HEK293T (cell line): ENCODE data around the gene NEBL.

Experiments
- CTCF ChIA-PET: fragments of 350-600 bp; formaldehyde crosslinking; extraction: SDS; loops from one replicate; lab custom pipeline; 2021; ENCODE audit warnings: antibody characterized with exemption, inconsistent platforms; lab: Yijun Ruan, JAX
- POLR2A ChIA-PET: fragments of 350-600 bp; formaldehyde crosslinking; extraction: SDS; loops from one replicate; lab custom pipeline; 2020; ENCODE audit warnings: antibody characterized with exemption, inconsistent platforms; lab: Yijun Ruan, JAX
- DNase-seq: peaks from one replicate; pipeline ENCODE4 v3.0.0; 2012; ENCODE audit warnings: mixed read lengths; ENCODE audit errors: extremely low spot score
- ARNT ChIP-seq: fragments of 450-650 bp; IDR thresholded peaks from 2 replicates; pipeline ENCODE4 v1.6.1; 2017; ENCODE audit warnings: mild to moderate bottlenecking
- BHLHE40 ChIP-seq: fragments of 450-650 bp; IDR thresholded peaks from 2 replicates; pipeline ENCODE4 v1.6.1; 2016; ENCODE audit warnings: mild to moderate bottlenecking, moderate library complexity, borderline replicate concordance
- CTBP1 ChIP-seq: fragments of 450-650 bp; IDR thresholded peaks from 2 replicates; pipeline ENCODE4 v1.6.1; 2016; ENCODE audit warnings: borderline replicate concordance
- ELF4 ChIP-seq: fragments of 450-650 bp; IDR thresholded peaks from 2 replicates; pipeline ENCODE4 v1.6.1; 2017; ENCODE audit warnings: antibody characterized with exemption
- FOXA1 ChIP-seq: fragments of 450-650 bp; IDR thresholded peaks from 2 replicates; pipeline ENCODE4 v1.6.1; 2016; ENCODE audit warnings: mild to moderate bottlenecking
- FOXK2 ChIP-seq: fragments of 450-650 bp; IDR thresholded peaks from 2 replicates; pipeline ENCODE4 v1.6.1; 2016; ENCODE audit warnings: mild to moderate bottlenecking
- FOXM1 ChIP-seq: fragments of 450-650 bp; IDR thresholded peaks from 2 replicates; pipeline ENCODE4 v1.6.1; 2017; ENCODE audit warnings: mild to moderate bottlenecking, borderline replicate concordance
- HDGF ChIP-seq: fragments of 450-650 bp; IDR thresholded peaks from 2 replicates; pipeline ENCODE4 v1.6.1; 2017; ENCODE audit warnings: antibody characterized with exemption, borderline replicate concordance
- L3MBTL2 ChIP-seq: fragments of 450-650 bp; conservative IDR thresholded peaks from 2 replicates; pipeline ENCODE4 v1.6.1; 2016; ENCODE audit warnings: mild to moderate bottlenecking
- LEF1 ChIP-seq: fragments of 450-650 bp; IDR thresholded peaks from 2 replicates; pipeline ENCODE4 v1.6.1; 2017; ENCODE audit warnings: mild to moderate bottlenecking, borderline replicate concordance
- NFRKB ChIP-seq: fragments of 450-650 bp; IDR thresholded peaks from 2 replicates; pipeline ENCODE4 v1.6.1; 2016; ENCODE audit warnings: mild to moderate bottlenecking, moderate library complexity
- PKNOX1 ChIP-seq: fragments of 450-650 bp; IDR thresholded peaks from 2 replicates; pipeline ENCODE4 v1.6.1; 2016
- SP1 ChIP-seq: fragments of 450-650 bp; IDR thresholded peaks from 2 replicates; pipeline ENCODE4 v1.6.1; 2017
- SUZ12 ChIP-seq: fragments of 450-650 bp; IDR thresholded peaks from 2 replicates; pipeline ENCODE4 v1.6.1; 2016; ENCODE audit warnings: mild to moderate bottlenecking
- TARDBP ChIP-seq: fragments of 450-650 bp; IDR thresholded peaks from 2 replicates; pipeline ENCODE4 v1.6.1; 2016
- ZNF384 ChIP-seq: fragments of 450-650 bp; IDR thresholded peaks from 2 replicates; pipeline ENCODE4 v1.6.1; 2016

The NEBL gene

GRCh38 chr10:20835335-20835734 is 61.8 kb downstream of the NEBL start:
- ChIA-PET CTCF (no interaction called here), POLR2A (no interaction called here)
- TF ChIP-seq ARNT (no peak), ZNF384 (no peak), LEF1 (no peak), PKNOX1 (no peak), L3MBTL2 (no peak), TARDBP (no peak), NFRKB (no peak), ELF4 (no peak), SP1 (no peak), HDGF (no peak), SUZ12 (no peak), BHLHE40 (no peak)
- DNase-seq, result no peak

- TF ChIP-seq ARNT, result no peak
- no peak for TF ChIP-seq ELF4
- TF ChIP-seq LEF1, result no peak
- no peak for TF ChIP-seq PKNOX1
- TF ChIP-seq FOXK2, result no peak
- no peak for TF ChIP-seq ZNF384
- CTCF ChIA-PET, result no interaction called here
- no peak for DNase-seq
- POLR2A ChIA-PET, result no interaction called here
Observed at GRCh38 chr10:20834825-20835224, 62.3 kb downstream of the NEBL start.

GRCh38 chr10:20822825-20823224 is 74.3 kb downstream of the NEBL start:
- TF ChIP-seq TARDBP (no peak), FOXA1 (no peak), ARNT (no peak), PKNOX1 (no peak), ZNF384 (no peak), LEF1 (no peak), L3MBTL2 (no peak), SP1 (no peak), ELF4 (no peak), FOXK2 (no peak), FOXM1 (no peak), CTBP1 (no peak), NFRKB (no peak), BHLHE40 (no peak), SUZ12 (no peak), HDGF (no peak)
- CTCF ChIA-PET, result no interaction called here
- POLR2A ChIA-PET, result no interaction called here
- DNase-seq, result no peak

GRCh38 chr10:20817646-20818045 is 79.5 kb downstream of the NEBL start:
- TF ChIP-seq TARDBP (no peak), BHLHE40 (no peak), PKNOX1 (no peak), ZNF384 (no peak), CTBP1 (no peak), ARNT (no peak), FOXK2 (no peak), ELF4 (no peak), FOXA1 (no peak), NFRKB (no peak), SUZ12 (no peak), LEF1 (no peak), SP1 (no peak), L3MBTL2 (no peak), FOXM1 (no peak), HDGF (no peak)
- no peak for DNase-seq
- ChIA-PET CTCF (no interaction called here), POLR2A (no interaction called here)

- ChIA-PET CTCF (no interaction called here), POLR2A (no interaction called here)
- TF ChIP-seq FOXK2 (no peak), BHLHE40 (no peak), FOXM1 (no peak), CTBP1 (no peak)
- DNase-seq, result no peak
Observed at GRCh38 chr10:20817116-20817515, 80.0 kb downstream of the NEBL start.

GRCh38 chr10:20814116-20814515 is 83.0 kb downstream of the NEBL start:
- no peak for TF ChIP-seq NFRKB
- no peak for TF ChIP-seq ELF4
- TF ChIP-seq HDGF, result no peak
- ChIA-PET POLR2A (no interaction called here), CTCF (no interaction called here)
- no peak for DNase-seq

- ChIA-PET POLR2A (no interaction called here), CTCF (no interaction called here)
- DNase-seq, result no peak
- no peak for TF ChIP-seq FOXA1
- no peak for TF ChIP-seq TARDBP
- TF ChIP-seq ZNF384, result no peak
- no peak for TF ChIP-seq FOXK2
- TF ChIP-seq PKNOX1, result no peak
- TF ChIP-seq L3MBTL2, result no peak
- TF ChIP-seq CTBP1, result no peak
- TF ChIP-seq SP1, result no peak
- TF ChIP-seq LEF1, result no peak
- TF ChIP-seq NFRKB, result no peak
- TF ChIP-seq ARNT, result no peak
Observed at GRCh38 chr10:20811131-20811530, 86.0 kb downstream of the NEBL start.
